Measurements from ENCODE around the gene LDLRAD4.

LDLRAD4 gene

GRCh38 chr18:13539843-13540476 lies 321.4 kb downstream of the LDLRAD4 start:
- Histone ChIP-seq H3K4me3 (ENCODE audit: insufficient read depth, low read length, poor library complexity, severe bottlenecking) (no peak overlapping the region), H4K20me1 (ENCODE audit: low read depth, low read length) (no peaks in the 10 kb centered on the region), H2AFZ (ENCODE audit: low read depth, low read length, severe bottlenecking) (no peak overlapping the region), H3K9me2 (replicated peaks; ENCODE audit: insufficient read depth, low read length) (no peaks in the 10 kb centered on the region), H3K79me2 (ENCODE audit: insufficient read depth, low read length) (no peaks in the 10 kb centered on the region), H3K9me3 (ENCODE audit: insufficient read depth, low read length) (no peaks in the 10 kb centered on the region), H3K27ac (ENCODE audit: low read depth, low read length) (no peak overlapping the region), H3K27me3 (ENCODE audit: low read length) (no peaks in the 10 kb centered on the region), H3K36me3 (ENCODE audit: low read length) (no peaks in the 10 kb centered on the region), H3K4me2 (ENCODE audit: low read depth, low read length, poor library complexity, severe bottlenecking) (no peak overlapping the region), H3F3A (ENCODE audit: insufficient read depth) (no peaks in the 10 kb centered on the region), H3K9ac (ENCODE audit: low read length) (no peak overlapping the region)
- TF ChIP-seq EZH2phosphoT487 (conservative IDR thresholded peaks at IDR 0.05; ENCODE audit: low read length) (no peak), CTCF (IDR thresholded peaks at IDR 0.05; ENCODE audit: insufficient read depth, low read length, poor library complexity, severe bottlenecking) (no peak)

- H2AFZ ChIP-seq (ENCODE audit: low read depth, low read length, severe bottlenecking): no peak overlapping the region
- H3F3A ChIP-seq (ENCODE audit: insufficient read depth): no peaks in the 10 kb centered on the region
- no peak overlapping the region for H3K4me2 ChIP-seq (ENCODE audit: low read depth, low read length, poor library complexity, severe bottlenecking)
- TF ChIP-seq EZH2phosphoT487 (conservative IDR thresholded peaks at IDR 0.05; ENCODE audit: low read length) (no peak), CTCF (IDR thresholded peaks at IDR 0.05; ENCODE audit: insufficient read depth, low read length, poor library complexity, severe bottlenecking) (no peak)
- no peak overlapping the region for H3K9ac ChIP-seq (ENCODE audit: low read length)
- H4K20me1 ChIP-seq (ENCODE audit: low read depth, low read length): no peaks in the 10 kb centered on the region
- no peaks in the 10 kb centered on the region for H3K9me3 ChIP-seq (ENCODE audit: insufficient read depth, low read length)
- H3K27me3 ChIP-seq (ENCODE audit: low read length): no peaks in the 10 kb centered on the region
- H3K36me3 ChIP-seq (ENCODE audit: low read length): no peaks in the 10 kb centered on the region
- no peaks in the 10 kb centered on the region for H3K9me2 ChIP-seq (replicated peaks; ENCODE audit: insufficient read depth, low read length)
- no peak overlapping the region for H3K27ac ChIP-seq (ENCODE audit: low read depth, low read length)
- no peaks in the 10 kb centered on the region for H3K79me2 ChIP-seq (ENCODE audit: insufficient read depth, low read length)
- no peak overlapping the region for H3K4me3 ChIP-seq (ENCODE audit: insufficient read depth, low read length, poor library complexity, severe bottlenecking)
Measured at GRCh38 chr18:13540477-13541182, 322.1 kb downstream of the LDLRAD4 start.

- H3F3A ChIP-seq (ENCODE audit: insufficient read depth): no peaks in the 10 kb centered on the region
- H4K20me1 ChIP-seq (ENCODE audit: low read depth, low read length): no peaks in the 10 kb centered on the region
- no peaks in the 10 kb centered on the region for H3K79me2 ChIP-seq (ENCODE audit: insufficient read depth, low read length)
- no peak overlapping the region for H2AFZ ChIP-seq (ENCODE audit: low read depth, low read length, severe bottlenecking)
- no peaks in the 10 kb centered on the region for H3K9me3 ChIP-seq (ENCODE audit: insufficient read depth, low read length)
- TF ChIP-seq EZH2phosphoT487 (conservative IDR thresholded peaks at IDR 0.05; ENCODE audit: low read length): no peak
- no peak for TF ChIP-seq CTCF (IDR thresholded peaks at IDR 0.05; ENCODE audit: insufficient read depth, low read length, poor library complexity, severe bottlenecking)
- no peak overlapping the region for H3K4me3 ChIP-seq (ENCODE audit: insufficient read depth, low read length, poor library complexity, severe bottlenecking)
- no peak overlapping the region for H3K9ac ChIP-seq (ENCODE audit: low read length)
- H3K36me3 ChIP-seq (ENCODE audit: low read length): no peaks in the 10 kb centered on the region
- no peak overlapping the region for H3K27ac ChIP-seq (ENCODE audit: low read depth, low read length)
- no peak overlapping the region for H3K4me2 ChIP-seq (ENCODE audit: low read depth, low read length, poor library complexity, severe bottlenecking)
- H3K27me3 ChIP-seq (ENCODE audit: low read length): no peaks in the 10 kb centered on the region
- no peaks in the 10 kb centered on the region for H3K9me2 ChIP-seq (replicated peaks; ENCODE audit: insufficient read depth, low read length)
Measured at GRCh38 chr18:13541621-13542519, 323.3 kb downstream of the LDLRAD4 start.

Measured in SU-DHL-6 (cell line).